Left ventricle myocardium inferior (tissue), 1 donor: ENCODE measurements around the gene TMIGD2. TPM values are rescaled to one million over a fixed set of nuclear protein-coding genes. Genes with fewer than 3 reads are reported as not detected.

Experiments used
- DNase-seq: peaks from one replicate; pipeline ENCODE4 v3.0.0-alpha.2; 2020
- H3K27ac ChIP-seq: fragments of 200-600 bp; replicated peaks from 2 replicates; pipeline ENCODE4 v1.8.0; 2021
- H3K27me3 ChIP-seq: fragments of 200-600 bp; 2 replicates; pipeline ENCODE4 v1.8.0; 2021; ENCODE audit warnings: low read depth
- H3K36me3 ChIP-seq: fragments of 200-600 bp; 2 replicates; pipeline ENCODE4 v1.8.0; 2021
- H3K4me1 ChIP-seq: fragments of 200-600 bp; 2 replicates; pipeline ENCODE4 v1.8.0; 2021
- H3K4me3 ChIP-seq: fragments of 200-600 bp; 2 replicates; pipeline ENCODE4 v1.8.0; 2021; ENCODE audit warnings: mild to moderate bottlenecking, moderate library complexity
- H3K9me3 ChIP-seq: fragments of 200-600 bp; replicated peaks from 2 replicates; pipeline ENCODE4 v1.8.0; 2021
- intact Hi-C: fragments of 100-400 bp; cut with micrococcal nuclease; formaldehyde crosslinking; loops from one replicate; pipeline ENCODE4 v1.11.0; 2022
- total RNA-seq: library from RNA; stranded (reverse); fragmentation: NEBNext Ultra II Directional; extraction: Animal tissue kit (Norgen Biotek cat#: 25700); gene quantifications from one replicate; pipeline ENCODE4 v1.2.1, GENCODE V29; 2021
- TF ChIP-seq, protein P1 (sequence below): fragments of 200-600 bp; IDR thresholded peaks from 2 replicates; pipeline ENCODE4 v1.8.0; 2021; ENCODE audit warnings: antibody characterized with exemption, mild to moderate bottlenecking, borderline replicate concordance
- donor health status: DM: no; HTN: yes; CAD: no; lungs with severe emphysema.

Gene TMIGD2
- total RNA-seq, 1 donor from 2014 or later = not detected

DNA sequence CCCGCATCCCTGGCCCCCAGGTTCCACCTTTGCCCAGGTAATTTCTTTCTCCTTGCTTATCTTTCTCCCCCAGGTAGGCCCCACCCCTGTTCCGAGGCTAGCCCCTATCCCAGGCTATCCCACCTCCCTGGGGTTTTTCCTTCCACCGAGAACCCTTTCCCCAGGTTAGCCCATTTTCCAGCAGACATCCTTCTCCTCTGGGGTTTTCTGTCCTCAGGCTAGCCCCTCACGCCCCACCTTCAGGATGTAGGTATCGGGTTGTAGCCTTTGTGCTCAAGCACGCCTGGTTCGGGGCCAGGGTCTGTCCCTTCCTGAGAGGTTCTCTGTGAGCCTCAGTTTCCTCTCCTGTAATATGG is 3.0 kb upstream of the TMIGD2 start:
- H3K4me3 ChIP-seq = no peak overlapping the region
- peaks cover 66% of the 10 kb centered on the region for H3K27me3 ChIP-seq

DNA sequence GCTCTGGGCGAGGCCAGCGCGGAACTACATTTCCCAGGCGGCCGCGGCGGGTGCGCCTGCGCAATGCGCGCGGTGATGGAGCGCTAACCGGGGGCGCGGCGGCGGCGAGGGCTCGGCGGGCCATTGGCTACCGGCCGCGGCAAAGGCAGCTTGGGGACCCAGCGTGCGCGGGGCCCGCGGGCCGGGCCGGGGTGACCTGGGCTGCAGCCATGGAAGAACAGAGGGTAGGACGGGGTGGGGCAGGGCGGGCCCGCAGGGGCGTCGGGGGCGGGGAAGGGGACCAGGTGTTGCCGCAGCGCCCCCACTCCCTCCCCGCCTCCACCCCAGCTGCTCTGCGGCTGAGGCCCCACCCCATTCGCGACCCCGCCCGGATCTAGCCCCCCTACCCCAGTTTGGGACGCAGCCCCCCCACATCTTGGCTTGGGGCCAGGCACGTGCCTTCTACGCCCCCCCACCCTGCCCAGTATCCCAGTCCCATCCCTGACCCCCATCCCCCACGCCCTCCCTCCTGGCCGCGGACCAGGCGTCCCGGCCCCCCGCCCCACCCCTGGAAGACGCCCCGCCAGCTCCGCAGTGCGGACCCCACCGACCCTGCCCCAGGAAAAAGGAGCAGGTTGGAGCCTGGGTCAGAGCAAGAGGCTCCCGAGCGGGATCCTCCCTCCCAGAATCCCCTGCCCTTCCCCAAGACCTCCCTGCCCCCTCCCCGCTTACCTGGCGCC is 2.5 kb upstream of the TMIGD2 start, which contains the start of gene FSD1:
TSS of gene FSD1 (plus strand) at position 61 of the 719 bp plus-strand sequence. CDS start at position 210, 149 bp downstream.
- Histone ChIP-seq H3K27me3 (peaks cover 66% of the 10 kb centered on the region), H3K36me3 (no peaks in the 10 kb centered on the region)

More for the DNA sequence above, 3.0 kb upstream of the TMIGD2 start:
- Histone ChIP-seq H3K27ac (no peak overlapping the region), H3K9me3 (no peaks in the 10 kb centered on the region), H3K4me1 (peaks cover 5% of the 10 kb centered on the region), H3K36me3 (no peaks in the 10 kb centered on the region)
- TF ChIP-seq, protein P1, sequence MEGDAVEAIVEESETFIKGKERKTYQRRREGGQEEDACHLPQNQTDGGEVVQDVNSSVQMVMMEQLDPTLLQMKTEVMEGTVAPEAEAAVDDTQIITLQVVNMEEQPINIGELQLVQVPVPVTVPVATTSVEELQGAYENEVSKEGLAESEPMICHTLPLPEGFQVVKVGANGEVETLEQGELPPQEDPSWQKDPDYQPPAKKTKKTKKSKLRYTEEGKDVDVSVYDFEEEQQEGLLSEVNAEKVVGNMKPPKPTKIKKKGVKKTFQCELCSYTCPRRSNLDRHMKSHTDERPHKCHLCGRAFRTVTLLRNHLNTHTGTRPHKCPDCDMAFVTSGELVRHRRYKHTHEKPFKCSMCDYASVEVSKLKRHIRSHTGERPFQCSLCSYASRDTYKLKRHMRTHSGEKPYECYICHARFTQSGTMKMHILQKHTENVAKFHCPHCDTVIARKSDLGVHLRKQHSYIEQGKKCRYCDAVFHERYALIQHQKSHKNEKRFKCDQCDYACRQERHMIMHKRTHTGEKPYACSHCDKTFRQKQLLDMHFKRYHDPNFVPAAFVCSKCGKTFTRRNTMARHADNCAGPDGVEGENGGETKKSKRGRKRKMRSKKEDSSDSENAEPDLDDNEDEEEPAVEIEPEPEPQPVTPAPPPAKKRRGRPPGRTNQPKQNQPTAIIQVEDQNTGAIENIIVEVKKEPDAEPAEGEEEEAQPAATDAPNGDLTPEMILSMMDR = no peak
- intact Hi-C loops = no loop called here
- no peak for DNase-seq

DNA sequence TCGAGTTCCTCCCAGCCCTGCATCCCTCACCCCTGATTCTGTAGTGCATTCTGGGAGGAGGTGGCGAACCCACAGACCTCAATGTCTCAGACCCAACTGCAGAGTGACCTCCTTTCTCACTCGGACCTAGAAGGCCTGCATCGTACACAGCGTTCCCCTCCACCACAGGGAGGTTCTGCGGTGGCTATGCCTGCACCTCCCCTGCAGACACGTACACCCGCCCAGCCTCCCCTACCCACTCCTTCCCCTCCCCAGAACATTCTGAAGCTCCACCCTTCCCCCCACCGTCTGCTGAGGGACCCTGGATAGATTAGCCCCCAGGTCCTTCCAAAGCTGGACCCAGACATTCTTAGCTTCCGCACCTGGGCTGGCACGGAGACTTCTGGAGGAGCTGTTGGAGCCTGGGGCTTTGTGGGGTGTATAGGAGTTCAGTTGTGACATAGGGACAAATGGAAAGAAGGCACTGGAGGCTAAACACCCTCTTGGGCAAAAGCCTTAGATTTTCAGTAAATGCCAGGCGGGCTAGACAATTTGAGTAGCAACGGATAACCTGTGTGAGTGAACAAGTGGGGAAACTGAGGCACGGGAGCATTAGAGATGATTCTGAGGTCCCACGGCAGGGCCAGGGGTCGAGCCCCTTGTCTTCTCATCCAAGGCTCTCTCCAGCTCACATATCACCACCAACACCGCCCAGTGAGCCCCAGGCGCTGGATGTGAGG is 1.8 kb upstream of the TMIGD2 start:
- TF ChIP-seq, protein P1 = no peak
- Histone ChIP-seq H3K36me3 (no peaks in the 10 kb centered on the region), H3K9me3 (no peaks in the 10 kb centered on the region), H3K27me3 (peaks cover 67% of the 10 kb centered on the region), H3K27ac (no peak overlapping the region), H3K4me1 (peaks cover 5% of the 10 kb centered on the region), H3K4me3 (peak overlapping the region; percentile 44)
- intact Hi-C loops = no loop called here
- DNase-seq = no peak

More for the DNA sequence above, 2.5 kb upstream of the TMIGD2 start, which contains the start of gene FSD1:
- Histone ChIP-seq H3K27ac (no peak within 1 kb of the TSS), H3K4me1 (peaks cover 5% of the 10 kb centered on the region), H3K9me3 (no peaks in the 10 kb centered on the region), H3K4me3 (peak within 1 kb of the TSS; percentile 44)
- no peak for DNase-seq
- TF ChIP-seq, protein P1 = no peak
- intact Hi-C loops = no loop called here

DNA sequence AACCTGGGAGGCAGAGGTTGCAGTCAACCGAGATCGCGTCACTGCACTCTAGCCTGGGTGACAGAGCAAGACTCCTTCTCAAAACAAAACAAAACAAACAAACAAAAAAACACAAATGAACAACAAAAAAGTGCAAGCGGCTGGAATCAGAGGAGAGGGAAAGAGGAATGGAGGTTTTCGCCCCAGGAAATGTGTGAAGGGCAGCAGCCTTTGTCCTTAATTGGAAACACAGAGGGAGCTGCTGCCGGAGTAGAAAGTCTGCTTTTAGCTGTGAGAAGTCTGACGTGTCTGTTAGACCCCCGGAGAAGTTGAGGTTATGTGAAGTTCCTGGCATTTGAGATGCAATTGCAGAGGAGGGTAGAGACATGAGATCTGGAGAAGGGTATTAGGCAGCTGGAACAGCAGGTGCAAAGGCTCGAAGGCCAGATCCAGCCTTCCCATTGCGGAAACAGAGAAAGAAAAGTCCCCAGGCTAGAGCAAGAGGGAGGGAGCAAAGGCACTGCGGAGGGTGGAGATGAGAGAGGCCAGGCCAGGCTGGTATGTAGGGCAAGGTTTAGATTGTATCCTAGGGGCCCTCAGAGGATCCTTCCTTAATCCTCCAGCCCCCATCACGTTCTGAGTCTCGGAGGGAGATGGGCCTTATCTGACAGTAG is 473 bp downstream of the TMIGD2 start:
- H3K27me3 ChIP-seq = peaks cover 77% of the 10 kb centered on the region
- peaks cover 5% of the 10 kb centered on the region for H3K4me1 ChIP-seq
- TF ChIP-seq, protein P1 = no peak
- H3K4me3 ChIP-seq = no peak overlapping the region
- no peaks in the 10 kb centered on the region for H3K36me3 ChIP-seq
- no peak for DNase-seq
- H3K27ac ChIP-seq = no peak overlapping the region
- H3K9me3 ChIP-seq = no peaks in the 10 kb centered on the region
- intact Hi-C loops = no loop called here

DNA sequence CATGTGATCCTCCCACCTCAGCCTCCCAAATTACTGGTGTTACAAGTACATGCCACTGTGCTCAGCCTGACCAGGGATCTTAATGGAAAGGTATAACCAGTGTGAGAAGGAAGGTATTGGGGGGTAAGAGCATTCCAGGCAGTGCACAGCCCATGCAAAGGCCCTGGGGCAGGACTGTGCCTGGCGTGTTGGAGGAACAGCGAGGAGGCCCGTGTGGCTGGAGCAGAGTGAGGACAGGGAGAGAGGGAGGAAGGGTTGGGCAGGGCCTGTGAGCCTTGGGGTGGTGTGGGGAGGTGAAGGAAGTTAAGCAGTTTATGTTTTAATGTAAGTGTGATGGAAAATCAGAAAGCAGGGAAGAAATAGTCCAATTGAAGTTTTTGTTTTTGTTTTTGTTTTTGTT is 1.6 kb downstream of the TMIGD2 start:
- no peaks in the 10 kb centered on the region for H3K36me3 ChIP-seq
- no peak for DNase-seq
- peaks cover 77% of the 10 kb centered on the region for H3K27me3 ChIP-seq
- H3K9me3 ChIP-seq = no peaks in the 10 kb centered on the region
- intact Hi-C loops = no loop called here
- no peak overlapping the region for H3K27ac ChIP-seq
- TF ChIP-seq, protein P1 = no peak
- no peak overlapping the region for H3K4me3 ChIP-seq
- H3K4me1 ChIP-seq = peaks cover 5% of the 10 kb centered on the region
